ENCODE data around the gene SPP2. TPM values are rescaled to one million over a fixed set of nuclear protein-coding genes. Genes with fewer than 3 reads are reported as not detected.

SPP2 gene
- total and polyA plus RNA-seq, 9 of the 15 experiments (the other 6 are each of a cell fraction or from before 2014, with no cell fraction given), result not detected

- no TSS peak for BruUV-seq (replicated peaks)
- TF ChIP-seq DACH1 (IDR thresholded peaks at IDR 0.05; ENCODE audit: partially characterized antibody), result no peak
- no peak for TF ChIP-seq KDM4B (IDR thresholded peaks at IDR 0.05; ENCODE audit: borderline replicate concordance in 2 of 2, low read depth in 1 of 2)
- TF ChIP-seq ZNF740 (CRISPR knock-in tag; IDR thresholded peaks at IDR 0.05), result no peak
- TF ChIP-seq ZNF740 (tag; IDR thresholded peaks at IDR 0.05), result no peak
- TF ChIP-seq POLR2B (IDR thresholded peaks at IDR 0.05; ENCODE audit: low read depth, partially characterized antibody), result no peak
- TF ChIP-seq ETV6 (IDR thresholded peaks at IDR 0.05; ENCODE audit: borderline replicate concordance in 1 of 2, low read depth in 2 of 2, low read length in 1 of 2), result no peak
- no peak for TF ChIP-seq ETV6 (CRISPR knock-in tag; IDR thresholded peaks at IDR 0.05; ENCODE audit: borderline replicate concordance)
- no peak for TF ChIP-seq TSHZ1 (CRISPR knock-in tag; IDR thresholded peaks at IDR 0.05)
- TF ChIP-seq THRB (CRISPR knock-in tag; conservative IDR thresholded peaks at IDR 0.05), result no peak
- TF ChIP-seq CREBBP (IDR thresholded peaks at IDR 0.05; ENCODE audit: low read depth, low read length), result no peak
- no peak for TF ChIP-seq PRMT5 (CRISPR knock-in tag; IDR thresholded peaks at IDR 0.05)
- TF ChIP-seq ZBTB2 (IDR thresholded peaks at IDR 0.05), result no peak
- no peak for TF ChIP-seq ZNF431 (CRISPR knock-in tag; IDR thresholded peaks at IDR 0.05)
- no peak for TF ChIP-seq ZFX (CRISPR knock-in tag; IDR thresholded peaks at IDR 0.05)
- TF ChIP-seq FOXK1 (CRISPR knock-in tag; IDR thresholded peaks at IDR 0.05; ENCODE audit: borderline replicate concordance), result no peak
- no peak for TF ChIP-seq ZSCAN32 (CRISPR knock-in tag; IDR thresholded peaks at IDR 0.05)
- H3K27me3 ChIP-seq (ENCODE audit: control insufficient read depth in 2 of 2, insufficient read depth in 2 of 2, low read length in 2 of 2), result no peaks in the 10 kb centered on the region; a peak in 1 of 5 replicates
- in situ Hi-C loops (cut with MboI), result no loop called here
- H3K79me2 ChIP-seq (ENCODE audit: control insufficient read depth, insufficient read depth, low read length), result no peaks in the 10 kb centered on the region
- no peak overlapping the region for H3K27ac ChIP-seq (ENCODE audit: extremely low read depth, low read depth, low read length)
- 3% methylated on average over 4 of the region's 4 CpGs for WGBS (ENCODE audit: insufficient coverage, low coverage, missing lambda C conversion rate)
- no peak overlapping the region for H3K4me2 ChIP-seq (ENCODE audit: insufficient read depth, low read length)
- FAIRE-seq (no peak), DNase-seq (ENCODE audit: extremely low read depth in 1 of 4, low spot score in 3 of 4) (no peak), ATAC-seq (no peak)
- no peaks in the 10 kb centered on the region for H3K36me3 ChIP-seq (ENCODE audit: control insufficient read depth, insufficient read depth, low read length)
- H3K4me1 ChIP-seq (replicated peaks in 1 of 2; ENCODE audit: control insufficient read depth in 2 of 2, insufficient read depth in 2 of 2, low read length in 2 of 2), result no peaks in the 10 kb centered on the region
- H2AFZ ChIP-seq (ENCODE audit: low read depth, low read length), result no peak overlapping the region
- no peak overlapping the region for H3K9ac ChIP-seq (ENCODE audit: insufficient read depth in 1 of 2, low read depth in 2 of 2, low read length in 2 of 2)
- CTCF ChIA-PET (ENCODE audit: low intra/inter-chr PET ratio), result no interaction called here
- no peaks in the 10 kb centered on the region for H3K9me1 ChIP-seq (ENCODE audit: control insufficient read depth, insufficient read depth, low read length)
- no peak overlapping the region for H3K4me3 ChIP-seq
- intact Hi-C loops (cut with micrococcal nuclease), result no loop called here
- H4K20me1 ChIP-seq (replicated peaks; ENCODE audit: control insufficient read depth, insufficient read depth, low read length), result no peaks in the 10 kb centered on the region
- POLR2A ChIA-PET, result no interaction called here
- no peaks in the 10 kb centered on the region for H3K9me3 ChIP-seq (replicated peaks; ENCODE audit: control insufficient read depth, insufficient read depth, low read depth, low read length)
These were observed 8.4 kb downstream of the SPP2 start for GRCh38 chr2:234058881-234059280.

Measured in K562 (cell line).